H9 (cell line): ENCODE data around the gene GOLGA8H. TPM values are rescaled to one million over a fixed set of nuclear protein-coding genes. Genes with fewer than 3 reads are reported as not detected.
"Not testable (repeated sequence)": the region's sequence is repeated elsewhere in the genome, so short reads cannot be mapped to it uniquely, and the experiment has no call there.

Experiments
- DNase-seq: peaks from one replicate; pipeline ENCODE4 v3.0.0-alpha.2; 2017
- H2AFZ ChIP-seq: one replicate; pipeline ENCODE4 v1.6.1; 2013; ENCODE audit warnings: mild to moderate bottlenecking, low read length, control low read depth, moderate library complexity
- H2AK5ac ChIP-seq: 2 replicates; pipeline ENCODE4 v1.6.1; 2013; ENCODE audit warnings: low read length, control low read depth, mixed read lengths; ENCODE audit not compliant: insufficient read length
- H2BK120ac ChIP-seq: one replicate; pipeline ENCODE4 v1.6.1; 2013; ENCODE audit warnings: low read depth, mild to moderate bottlenecking, low read length, control low read depth, inconsistent platforms; ENCODE audit not compliant: poor library complexity, severe bottlenecking
- H2BK12ac ChIP-seq: 2 replicates; pipeline ENCODE4 v1.6.1; 2013; ENCODE audit warnings: low read length, control low read depth, mixed read lengths, low read depth; ENCODE audit not compliant: insufficient read length
- H2BK15ac ChIP-seq: 2 replicates; pipeline ENCODE4 v1.6.1; 2013; ENCODE audit warnings: low read depth, low read length, control low read depth
- H2BK20ac ChIP-seq: one replicate; pipeline ENCODE4 v1.6.1; 2013; ENCODE audit warnings: low read depth, mild to moderate bottlenecking, low read length, control low read depth, inconsistent platforms; ENCODE audit not compliant: poor library complexity, severe bottlenecking
- H2BK5ac ChIP-seq: 2 replicates; pipeline ENCODE4 v1.6.1; 2013; ENCODE audit warnings: low read length, control low read depth, mixed read lengths; ENCODE audit not compliant: insufficient read length
- H3K14ac ChIP-seq: 2 replicates; pipeline ENCODE4 v1.6.1; 2013; ENCODE audit warnings: low read length, control low read depth; ENCODE audit not compliant: insufficient read depth
- H3K18ac ChIP-seq: 2 replicates; pipeline ENCODE4 v1.6.1; 2013; ENCODE audit warnings: low read depth, mild to moderate bottlenecking, mixed read lengths, low read length, control low read depth; ENCODE audit not compliant: insufficient read length
- H3K23ac ChIP-seq: 2 replicates; pipeline ENCODE4 v1.6.1; 2013; ENCODE audit warnings: low read length, control low read depth, mixed read lengths, low read depth; ENCODE audit not compliant: insufficient read length
- H3K23me2 ChIP-seq: 2 replicates; pipeline ENCODE4 v1.6.1; 2013; ENCODE audit warnings: low read depth, mild to moderate bottlenecking, mixed read lengths, low read length, control low read depth; ENCODE audit not compliant: insufficient read length, poor library complexity, severe bottlenecking
- H3K27ac ChIP-seq: 2 replicates; pipeline ENCODE4 v1.5.1; 2013; ENCODE audit warnings: low read length, control low read depth, mixed read lengths, low read depth; ENCODE audit not compliant: insufficient read length
- H3K27me3 ChIP-seq: 2 replicates; pipeline ENCODE4 v1.6.1; 2013; ENCODE audit warnings: low read length, control low read depth, inconsistent platforms; ENCODE audit not compliant: insufficient read depth
- H3K4ac ChIP-seq: 2 replicates; pipeline ENCODE4 v1.6.1; 2013; ENCODE audit warnings: low read depth, mild to moderate bottlenecking, control low read depth, inconsistent platforms, low read length, moderate library complexity
- H3K4me1 ChIP-seq: 2 replicates; pipeline ENCODE4 v1.6.1; 2013; ENCODE audit warnings: low read length, control low read depth, inconsistent platforms; ENCODE audit not compliant: insufficient read depth
- H3K4me2 ChIP-seq: 2 replicates; pipeline ENCODE4 v1.6.1; 2013; ENCODE audit warnings: low read length, control low read depth, mixed read lengths; ENCODE audit not compliant: insufficient read length, insufficient read depth
- H3K56ac ChIP-seq: 2 replicates; pipeline ENCODE4 v1.6.1; 2013; ENCODE audit warnings: low read depth, mild to moderate bottlenecking, mixed read lengths, low read length, control low read depth; ENCODE audit not compliant: insufficient read length
- H3K79me1 ChIP-seq: 2 replicates; pipeline ENCODE4 v1.6.1; 2013; ENCODE audit warnings: low read depth, mild to moderate bottlenecking, moderate library complexity, low read length, control low read depth, inconsistent platforms; ENCODE audit not compliant: insufficient read depth, poor library complexity, severe bottlenecking
- H3K79me2 ChIP-seq: 2 replicates; pipeline ENCODE4 v1.6.1; 2013; ENCODE audit warnings: low read length, control low read depth, inconsistent platforms; ENCODE audit not compliant: insufficient read depth
- H3K9ac ChIP-seq: 2 replicates; pipeline ENCODE4 v1.6.1; 2013; ENCODE audit warnings: low read length, control low read depth, mixed read lengths; ENCODE audit not compliant: insufficient read length; ENCODE audit errors: extremely low read depth
- H3K9me3 ChIP-seq: one replicate; pipeline ENCODE4 v1.6.1; 2013; ENCODE audit warnings: low read depth, low read length, inconsistent platforms; ENCODE audit not compliant: control insufficient read depth
- H3T11ph ChIP-seq: one replicate; pipeline ENCODE4 v1.6.1; 2013; ENCODE audit warnings: mild to moderate bottlenecking, low read length, control low read depth, inconsistent platforms
- H4K20me1 ChIP-seq: one replicate; pipeline ENCODE4 v1.6.1; 2013; ENCODE audit not compliant: control insufficient read depth, insufficient read length, insufficient read depth
- H4K5ac ChIP-seq: 2 replicates; pipeline ENCODE4 v1.6.1; 2013; ENCODE audit warnings: low read depth, mild to moderate bottlenecking, mixed read lengths, low read length, control low read depth; ENCODE audit not compliant: insufficient read length
- H4K8ac ChIP-seq: replicated peaks from 2 replicates; pipeline ENCODE4 v1.6.1; 2013; ENCODE audit warnings: low read length, control low read depth, mixed read lengths, low read depth; ENCODE audit not compliant: insufficient read length
- H4K91ac ChIP-seq: 2 replicates; pipeline ENCODE4 v1.6.1; 2013; ENCODE audit warnings: low read depth, mild to moderate bottlenecking, moderate library complexity, mixed read lengths, low read length, control low read depth; ENCODE audit not compliant: insufficient read length
- H3K27ac Mint-ChIP-seq, 3 experiments: 2 replicates in 2 of 3; 3 replicates in 1 of 3; pipeline ENCODE4 v1.8.0; 2020 to 2021; ENCODE audit warnings: mixed read lengths in 3 of 3, mild to moderate bottlenecking in 1 of 3, moderate library complexity in 1 of 3
- H3K27me3 Mint-ChIP-seq: 2 replicates; pipeline ENCODE4 v1.8.0; 2021; ENCODE audit warnings: low read depth, mild to moderate bottlenecking, moderate library complexity, mixed read lengths
- H3K36me3 Mint-ChIP-seq, 3 experiments: 2 replicates in 2 of 3; 3 replicates in 1 of 3; pipeline ENCODE4 v1.8.0; 2020 to 2021; ENCODE audit warnings: low read depth in 3 of 3, mixed read lengths in 3 of 3; ENCODE audit not compliant: insufficient read depth in 1 of 3
- H3K4me1 Mint-ChIP-seq, 2 experiments: 2 replicates each; pipeline ENCODE4 v1.8.0; 2020; ENCODE audit warnings: mixed read lengths in 2 of 2
- H3K4me3 Mint-ChIP-seq, 2 experiments: 2 replicates in 1 of 2; 3 replicates in 1 of 2; pipeline ENCODE4 v1.8.0; 2020 to 2021; ENCODE audit warnings: mild to moderate bottlenecking in 2 of 2, mixed read lengths in 2 of 2, moderate library complexity in 1 of 2
- H3K9me3 Mint-ChIP-seq, 2 experiments: 2 replicates in 1 of 2; 3 replicates in 1 of 2; pipeline ENCODE4 v1.8.0; 2020; ENCODE audit warnings: mild to moderate bottlenecking in 2 of 2, mixed read lengths in 2 of 2, moderate library complexity in 1 of 2
- WGBS: extraction: QIAGEN DNeasy Blood & Tissue Kit; methylation state at CpG from one replicate; pipeline ENCODE4 v1.1.7; 2013; ENCODE audit warnings: missing lambda C conversion rate, low lambda C conversion rate, mixed read lengths; ENCODE audit not compliant: insufficient read length; ENCODE audit errors: extremely low coverage; 5-methylcytosine and 5-hydroxymethylcytosine counted together
- total RNA-seq: library from RNA; stranded (reverse); gene quantifications from 2 replicates; pipeline ENCODE4 v1.2.1, GENCODE V29; 2021
- TF ChIP-seq, protein P1 (sequence below): fragments of 200-600 bp; sonication (generic); conservative IDR thresholded peaks from 3 replicates; pipeline ENCODE4 v1.8.0; 2021; ENCODE audit warnings: antibody characterized with exemption, mild to moderate bottlenecking

The GOLGA8H gene
- total RNA-seq, 1 experiment from 2014 or later: 0.94 TPM

DNA sequence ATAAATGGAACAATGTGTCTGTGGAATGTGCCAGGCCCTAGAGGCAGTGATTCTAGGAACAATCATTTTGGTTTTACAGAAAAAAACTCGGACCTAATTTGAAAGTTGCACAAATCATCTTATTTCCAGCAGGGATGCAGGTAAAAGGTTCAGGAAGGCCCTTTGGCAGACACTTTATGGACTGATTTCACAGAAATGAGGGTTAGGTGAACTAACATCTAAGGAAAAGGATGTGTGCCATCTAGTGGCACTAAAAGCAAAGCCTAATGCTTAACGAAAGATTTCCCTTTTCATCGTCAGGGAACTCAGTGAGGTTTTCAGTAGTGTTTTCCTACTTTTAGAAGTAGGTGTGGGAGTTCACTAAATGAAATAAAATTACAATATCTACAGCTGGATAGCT, 17.5 kb downstream of the GOLGA8H start:
- H3K4me2 ChIP-seq, H3K79me2 ChIP-seq, H3K4me3 Mint-ChIP-seq, H3K23me2 ChIP-seq, H3K36me3 Mint-ChIP-seq, H4K8ac ChIP-seq, H2BK5ac ChIP-seq, H2BK120ac ChIP-seq, H4K20me1 ChIP-seq, H3T11ph ChIP-seq, H4K91ac ChIP-seq, H3K27me3 Mint-ChIP-seq, H2AFZ ChIP-seq, H3K56ac ChIP-seq, H2AK5ac ChIP-seq, H3K4me1 Mint-ChIP-seq, H3K23ac ChIP-seq, H3K14ac ChIP-seq, H3K9me3 Mint-ChIP-seq, H4K5ac ChIP-seq, H3K9me3 ChIP-seq, H3K4me1 ChIP-seq, H3K27me3 ChIP-seq, H3K4ac ChIP-seq, DNase-seq, H3K18ac ChIP-seq, H3K9ac ChIP-seq, H3K79me1 ChIP-seq, H3K27ac Mint-ChIP-seq, H2BK12ac ChIP-seq, H2BK20ac ChIP-seq, H2BK15ac ChIP-seq, H3K27ac ChIP-seq: not testable (repeated sequence)
- TF ChIP-seq, protein P1, sequence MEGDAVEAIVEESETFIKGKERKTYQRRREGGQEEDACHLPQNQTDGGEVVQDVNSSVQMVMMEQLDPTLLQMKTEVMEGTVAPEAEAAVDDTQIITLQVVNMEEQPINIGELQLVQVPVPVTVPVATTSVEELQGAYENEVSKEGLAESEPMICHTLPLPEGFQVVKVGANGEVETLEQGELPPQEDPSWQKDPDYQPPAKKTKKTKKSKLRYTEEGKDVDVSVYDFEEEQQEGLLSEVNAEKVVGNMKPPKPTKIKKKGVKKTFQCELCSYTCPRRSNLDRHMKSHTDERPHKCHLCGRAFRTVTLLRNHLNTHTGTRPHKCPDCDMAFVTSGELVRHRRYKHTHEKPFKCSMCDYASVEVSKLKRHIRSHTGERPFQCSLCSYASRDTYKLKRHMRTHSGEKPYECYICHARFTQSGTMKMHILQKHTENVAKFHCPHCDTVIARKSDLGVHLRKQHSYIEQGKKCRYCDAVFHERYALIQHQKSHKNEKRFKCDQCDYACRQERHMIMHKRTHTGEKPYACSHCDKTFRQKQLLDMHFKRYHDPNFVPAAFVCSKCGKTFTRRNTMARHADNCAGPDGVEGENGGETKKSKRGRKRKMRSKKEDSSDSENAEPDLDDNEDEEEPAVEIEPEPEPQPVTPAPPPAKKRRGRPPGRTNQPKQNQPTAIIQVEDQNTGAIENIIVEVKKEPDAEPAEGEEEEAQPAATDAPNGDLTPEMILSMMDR: peak; percentile 51
- no CpG with 5 or more reads among the region's 3 CpGs for WGBS

DNA sequence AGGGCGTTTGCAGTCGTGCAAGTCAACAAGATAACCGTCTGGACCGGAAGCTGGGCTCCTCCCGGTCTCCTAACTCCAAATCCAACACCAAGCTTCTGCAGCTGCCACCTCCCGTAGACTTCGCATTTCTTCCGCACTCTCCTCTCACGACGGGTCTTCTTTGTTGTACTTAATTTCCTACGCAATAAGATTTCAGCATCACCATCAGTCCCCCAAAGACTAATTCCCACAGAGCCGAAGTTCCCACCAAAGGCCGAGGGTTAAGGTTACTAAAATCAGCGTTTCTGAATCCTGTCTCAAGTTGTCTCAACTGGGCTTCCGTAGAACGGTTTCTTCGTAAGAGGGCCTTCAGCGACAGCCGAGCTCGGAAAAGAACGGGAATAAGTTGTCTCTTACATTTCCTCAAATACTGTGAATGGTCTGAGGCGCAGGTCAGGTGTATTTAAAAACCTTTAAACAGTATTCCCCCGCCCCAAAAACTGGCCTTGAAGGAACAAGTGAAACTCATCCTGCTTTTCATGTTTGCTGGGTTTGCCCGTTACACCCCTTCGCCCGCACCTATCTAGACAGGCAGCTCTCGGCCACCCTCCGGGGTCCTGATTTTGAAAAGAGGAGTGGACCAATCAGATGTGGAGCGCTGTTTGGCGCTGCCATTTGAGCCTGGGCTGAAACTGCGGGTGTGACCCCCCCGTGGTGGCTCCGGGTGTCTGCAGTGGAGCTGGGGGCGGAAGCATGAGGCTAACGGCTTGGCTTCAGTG, 21.8 kb downstream of the GOLGA8H start, which contains the start of gene ARHGAP11B:
TSS of gene ARHGAP11B (plus strand) at position 693 of the 758 bp plus-strand sequence.
- not testable (repeated sequence) for H3K27me3 ChIP-seq, H3K4me1 ChIP-seq, H2BK120ac ChIP-seq, H3K56ac ChIP-seq, H4K20me1 ChIP-seq, H4K8ac ChIP-seq, H3K23ac ChIP-seq, H2AK5ac ChIP-seq, H3K23me2 ChIP-seq, H2BK15ac ChIP-seq, H3K9me3 ChIP-seq, H3K4ac ChIP-seq, H3K36me3 Mint-ChIP-seq, H3K79me1 ChIP-seq, H3T11ph ChIP-seq, H3K79me2 ChIP-seq, H2BK12ac ChIP-seq, H4K91ac ChIP-seq, H3K27me3 Mint-ChIP-seq, H3K9me3 Mint-ChIP-seq, H4K5ac ChIP-seq, H2BK20ac ChIP-seq
- Mint-ChIP-seq H3K4me3 (peak within 1 kb of the TSS; percentile 98 to 100), H3K27ac (peak within 1 kb of the TSS; percentile 96 to 99 (median 98)), H3K4me1 (peaks cover 7 to 18% of the 10 kb centered on the region in 2 experiments)
- Histone ChIP-seq H2AFZ (peak within 1 kb of the TSS; percentile 98), H3K4me2 (peak within 1 kb of the TSS; percentile 75), H3K9ac (peak within 1 kb of the TSS; percentile 89), H3K18ac (peak within 1 kb of the TSS; percentile 85), H3K27ac (peak within 1 kb of the TSS; percentile 79), H2BK5ac (peak within 1 kb of the TSS; percentile 90), H3K14ac (peak within 1 kb of the TSS; percentile 80; the same call in 1 of the 2 replicates)
- WGBS: no CpG with 5 or more reads among the region's 35 CpGs
- peak; percentile 94 for DNase-seq
